K562 (cell line): ENCODE results near the gene SEPTIN8. TPM values are rescaled to one million over a fixed set of nuclear protein-coding genes. Genes with fewer than 3 reads are reported as not detected.

Source experiments
- ATAC-seq: fragments of 200-7000 bp; cut with Tn5 transposase; 3 replicates; pipeline ENCODE4 v1.9.1; 2020; ENCODE audit warnings: moderate library complexity
- BruUV-seq: library from RNA; stranded (reverse); fragments of 400-500 nt; replicated peaks from 2 replicates; lab custom pipeline; 2021; lab: Mats Ljungman, UMichigan
- CTCF ChIA-PET: fragments of 300-600 bp; formaldehyde crosslinking; extraction: SDS; loops from one replicate; lab custom pipeline; 2021; ENCODE audit warnings: low intra/inter-chr PET ratio; lab: Yijun Ruan, JAX
- POLR2A ChIA-PET: fragments of 300-600, 350-650 bp; sonication (Branson Sonifier 250); formaldehyde crosslinking; extraction: SDS; loops from one replicate; lab custom pipeline; 2021; ENCODE audit warnings: antibody characterized with exemption, inconsistent platforms; lab: Yijun Ruan, JAX
- DNase-seq, 4 experiments: peaks; one replicate each; pipeline versions ENCODE4 v3.0.0 to v3.0.0-alpha.2; 2011 to 2018; ENCODE audit warnings: low spot score in 3 of 4, mixed read lengths in 3 of 4; ENCODE audit errors: extremely low read depth in 1 of 4
- FAIRE-seq: peaks from 2 replicates; lab custom pipeline; 2011; peaks lifted over from hg19 to GRCh38; lab: Jason Lieb, UNC
- H2AFZ ChIP-seq: 2 replicates; pipeline ENCODE4 v1.6.0; 2011; ENCODE audit warnings: low read depth, low read length, control low read depth, inconsistent platforms
- H3K27ac ChIP-seq: fragments of 200-600 bp; 3 replicates; pipeline ENCODE4 v1.8.0; 2011; ENCODE audit warnings: low read depth, mild to moderate bottlenecking, control low read depth, inconsistent platforms, low read length, moderate library complexity, mixed read lengths; ENCODE audit errors: extremely low read depth
- H3K27me3 ChIP-seq, 2 experiments: fragments of 300-600 bp in 1 of 2; 2 replicates in 1 of 2; 3 replicates in 1 of 2; pipeline versions ENCODE4 v1.6.0 to v1.8.0; 2011; ENCODE audit warnings: inconsistent platforms in 2 of 2, low read length in 2 of 2, mild to moderate bottlenecking in 1 of 2, mixed read lengths in 1 of 2, moderate library complexity in 1 of 2; ENCODE audit not compliant: control insufficient read depth in 2 of 2, insufficient read depth in 2 of 2
- H3K36me3 ChIP-seq: fragments of 300-600 bp; 3 replicates; pipeline ENCODE4 v1.8.0; 2011; ENCODE audit warnings: mild to moderate bottlenecking, low read length, inconsistent platforms; ENCODE audit not compliant: control insufficient read depth, insufficient read depth
- H3K4me1 ChIP-seq, 2 experiments: fragments of 200-600 bp in 1 of 2; replicated peaks in 1 of 2; 2 replicates in 1 of 2; 3 replicates in 1 of 2; pipeline versions ENCODE4 v1.5.1 to v1.8.0; 2011; ENCODE audit warnings: inconsistent platforms in 2 of 2, low read length in 2 of 2, mild to moderate bottlenecking in 1 of 2, mixed read lengths in 1 of 2, moderate library complexity in 1 of 2; ENCODE audit not compliant: control insufficient read depth in 2 of 2, insufficient read depth in 2 of 2
- H3K4me2 ChIP-seq: 2 replicates; pipeline ENCODE4 v1.6.1; 2011; ENCODE audit warnings: low read length, control low read depth, inconsistent platforms, mixed read lengths; ENCODE audit not compliant: insufficient read depth
- H3K4me3 ChIP-seq: fragments of 200-600 bp; sonication (generic), shearing (Covaris generic); 2 replicates; pipeline ENCODE4 v1.5.1; 2016; ENCODE audit warnings: control low read depth, inconsistent platforms
- H3K79me2 ChIP-seq: fragments of 200-600 bp; 3 replicates; pipeline ENCODE4 v1.8.0; 2011; ENCODE audit warnings: low read length, inconsistent platforms; ENCODE audit not compliant: control insufficient read depth, insufficient read depth
- H3K9ac ChIP-seq, 2 experiments: 2 replicates each; pipeline versions ENCODE4 v1.6.0 to v1.6.1; 2011; ENCODE audit warnings: low read depth in 2 of 2, low read length in 2 of 2, control low read depth in 1 of 2, inconsistent platforms in 1 of 2, mild to moderate bottlenecking in 1 of 2, mixed read lengths in 1 of 2; ENCODE audit not compliant: insufficient read depth in 1 of 2
- H3K9me1 ChIP-seq: one replicate; pipeline ENCODE4 v1.6.0; 2011; ENCODE audit warnings: inconsistent platforms, mild to moderate bottlenecking, low read length, moderate library complexity; ENCODE audit not compliant: control insufficient read depth, insufficient read depth
- H3K9me3 ChIP-seq: replicated peaks from 2 replicates; pipeline ENCODE4 v1.5.1; 2011; ENCODE audit warnings: low read depth, low read length, inconsistent platforms; ENCODE audit not compliant: control insufficient read depth, insufficient read depth
- H4K20me1 ChIP-seq: replicated peaks from 2 replicates; pipeline ENCODE4 v1.6.1; 2011; ENCODE audit warnings: low read length, inconsistent platforms, mixed read lengths; ENCODE audit not compliant: control insufficient read depth, insufficient read depth
- CEBPG ChIP-seq, 3 experiments: fragments of 200-800 bp in 1 of 3; sonication (Bioruptor generic) in 1 of 3; sonication (generic) in 1 of 3; formaldehyde crosslinking in 1 of 3; IDR thresholded peaks in 2 of 3; conservative IDR thresholded peaks in 1 of 3; 2 replicates each; pipeline versions ENCODE4 v1.6.1 to v1.8.0; 2016 to 2022; ENCODE audit warnings: missing compliant biosample characterization in 2 of 3, missing genetic modification characterization in 2 of 3, mild to moderate bottlenecking in 1 of 3, missing genetic modification reagents in 1 of 3
- MED1 ChIP-seq: sonication (generic); formaldehyde crosslinking; IDR thresholded peaks from 2 replicates; pipeline ENCODE4 v1.8.1; 2023; ENCODE audit warnings: missing genetic modification reagents, borderline replicate concordance
- STAT5B ChIP-seq: fragments of 250-450 bp; sonication (Bioruptor Pico); IDR thresholded peaks from 2 replicates; pipeline ENCODE4 v1.8.0; 2021; ENCODE audit warnings: mild to moderate bottlenecking, inconsistent platforms
- ZNF133 ChIP-seq: fragments of 250-450 bp; sonication (Bioruptor Pico); IDR thresholded peaks from 2 replicates; pipeline ENCODE4 v1.4.0; 2020; ENCODE audit warnings: mild to moderate bottlenecking
- WGBS: fragments of 100-300 bp; shearing (Covaris generic); methylation state at CpG from one replicate; pipeline ENCODE4 v1.1.6; 2016; ENCODE audit warnings: low coverage, mixed read lengths; ENCODE audit not compliant: insufficient coverage; ENCODE audit errors: missing lambda C conversion rate; 5-methylcytosine and 5-hydroxymethylcytosine counted together
- in situ Hi-C: fragments of 300-500 bp; cut with MboI; formaldehyde crosslinking; loops from 4 replicates; pipeline ENCODE4 v1.15.0; 2018; ENCODE audit warnings: inconsistent platforms, mixed read lengths
- intact Hi-C: fragments of 100-400 bp; cut with micrococcal nuclease; formaldehyde crosslinking; loops from 2 replicates; pipeline ENCODE4 v1.14.2; 2022
- polyA plus RNA-seq, 8 experiments: library from polyadenylated mRNA; depleted of rRNA in 4 of 8; stranded (reverse) in 5 of 8; unstranded in 3 of 8; fragments of >200 nt; fragmentation: Nextera tagmentation in 2 of 8; fragmentation: Illumina TruSeq in 1 of 8; extraction: Ambion mirVana in 2 of 8; extraction: Trizol in 1 of 8; gene quantifications; 2 replicates each; pipeline versions ENCODE4 v1.2.1 to v1.2.3, GENCODE V29; 2011 to 2014; ENCODE audit warnings: inconsistent platforms in 1 of 8, missing spikeins in 1 of 8
- total RNA-seq, 7 experiments: library from RNA; depleted of rRNA in 6 of 7; stranded (reverse); fragments of >200 nt in 6 of 7; fragmentation: Illumina TruSeq in 2 of 7; extraction: Trizol in 2 of 7; gene quantifications; 2 replicates each; pipeline versions ENCODE4 v1.2.1 to v1.2.3, GENCODE V29; 2011 to 2021; ENCODE audit warnings: low replicate concordance in 1 of 7

Gene SEPTIN8
- total and polyA plus RNA-seq, 9 of the 15 experiments (the other 6 are each of a cell fraction or from before 2014, with no cell fraction given): 19.3 to 142 (median 101) TPM

- FAIRE-seq (no peak), DNase-seq (no peak)
- no peaks in the 10 kb centered on the region for H3K27me3 ChIP-seq
- H3K4me2 ChIP-seq: no peak overlapping the region
- H3K36me3 ChIP-seq: peaks cover 2% of the 10 kb centered on the region; the same call in 2 of the 3 replicates
- no peaks in the 10 kb centered on the region for H3K9me3 ChIP-seq
- TF ChIP-seq ZNF133 (CRISPR knock-in tag) (no peak), STAT5B (CRISPR knock-in tag) (no peak), CEBPG (CRISPR knock-in tag; IDR thresholded peaks at IDR 0.05) (no peak), CEBPG (tag; conservative IDR thresholded peaks at IDR 0.05 in 1 of 2, IDR thresholded peaks at IDR 0.05 in 1 of 2) (0 out of 4 replicates have a peak, but pooled peaks of 1 of the 2 experiments have one; percentile 13), MED1 (CRISPR knock-in tag) (no peak)
- TF ChIP-seq, all 486 proteins: peak for 1
- 82% methylated on average over 7 of the region's 7 CpGs for WGBS
- Histone ChIP-seq H3K4me3 (no peak overlapping the region), H2AFZ (no peak overlapping the region), H3K9ac (no peak overlapping the region), H3K79me2 (no peaks in the 10 kb centered on the region), H3K9me1 (no peaks in the 10 kb centered on the region), H3K4me1 (peaks cover 0 to 4% of the 10 kb centered on the region in 2 experiments; a peak in 2 of 5 replicates), H4K20me1 (no peaks in the 10 kb centered on the region; the same call in 1 of the 2 replicates), H3K27ac (no peak overlapping the region)
- intact Hi-C loops: loop anchor here (5.0 kb wide), 1 partner anchor 131 kb away; no protein-coding TSS in a partner anchor
- POLR2A ChIA-PET: interaction anchor here (0.9 to 4.0 kb wide), 5 partner anchors 14 to 407 kb away, joined by 3 to 20 read pairs (median 3); partner anchors contain the start of genes KIF3A and RAD50
- in situ Hi-C loops: no loop called here
- CTCF ChIA-PET: no interaction called here
- no TSS peak for BruUV-seq
- ATAC-seq: no peak
Observed at GRCh38 chr5:132751444-132751843, 25.6 kb downstream of the SEPTIN8 start.
